GM15510 (cell line): Measurements from ENCODE around the gene MLN.

Source experiments
- POLR2A ChIP-seq: IDR thresholded peaks from 3 replicates; pipeline ENCODE4 v1.6.1; 2011; ENCODE audit warnings: borderline replicate concordance; ENCODE audit not compliant: insufficient read length; ENCODE audit errors: extremely low read depth

MLN gene

GRCh38 chr6:33839399-33840047 lies 35.7 kb upstream of the MLN start:
- TF ChIP-seq POLR2A, result no peak

GRCh38 chr6:33838983-33839382 lies 35.2 kb upstream of the MLN start:
- no peak for TF ChIP-seq POLR2A

GRCh38 chr6:33837971-33838665 lies 34.3 kb upstream of the MLN start:
- TF ChIP-seq POLR2A, result no peak

GRCh38 chr6:33836806-33837469 lies 33.1 kb upstream of the MLN start:
- TF ChIP-seq POLR2A, result no peak

- TF ChIP-seq POLR2A, result no peak
Measured at GRCh38 chr6:33834401-33835392, 30.9 kb upstream of the MLN start.

GRCh38 chr6:33833599-33833998 lies 29.8 kb upstream of the MLN start:
- no peak for TF ChIP-seq POLR2A

- no peak for TF ChIP-seq POLR2A
Measured at GRCh38 chr6:33830635-33831240, 26.9 kb upstream of the MLN start.

GRCh38 chr6:33828764-33829731 lies 25.2 kb upstream of the MLN start:
- TF ChIP-seq POLR2A, result no peak

GRCh38 chr6:33828452-33828763 lies 24.6 kb upstream of the MLN start:
- TF ChIP-seq POLR2A, result no peak

GRCh38 chr6:33827546-33828451 lies 24.0 kb upstream of the MLN start:
- TF ChIP-seq POLR2A, result no peak

- no peak for TF ChIP-seq POLR2A
Measured at GRCh38 chr6:33826537-33826936, 22.7 kb upstream of the MLN start.

GRCh38 chr6:33824461-33825154 lies 20.8 kb upstream of the MLN start:
- no peak for TF ChIP-seq POLR2A

GRCh38 chr6:33823806-33824205 lies 20.0 kb upstream of the MLN start:
- no peak for TF ChIP-seq POLR2A
